HCT116 (cell line): ENCODE data around the gene LRSAM1. TPM values are rescaled to one million over a fixed set of nuclear protein-coding genes. Genes with fewer than 3 reads are reported as not detected.
A peak's percentile ranks its signal among the peaks of the same experiment; 100 is the strongest.

Source experiments
- ATAC-seq: fragments of 200-7000 bp; cut with Tn5 transposase; 2 replicates; pipeline ENCODE4 v1.9.1; 2020; ENCODE audit warnings: mild to moderate bottlenecking, moderate library complexity
- BruUV-seq: library from RNA; stranded (reverse); fragments of 400-500 nt; replicated peaks from 2 replicates; lab custom pipeline; 2021; lab: Mats Ljungman, UMichigan
- CTCF ChIA-PET: fragments of 300-600 bp; sonication (Branson Sonifier 250); formaldehyde crosslinking; loops from one replicate; lab custom pipeline; 2021; ENCODE audit warnings: antibody characterized with exemption; lab: Charles Lee
- POLR2A ChIA-PET: fragments of 300-600, 350-600 bp; sonication (Branson Sonifier 250); formaldehyde crosslinking; loops from one replicate; lab custom pipeline; 2021; ENCODE audit warnings: antibody characterized with exemption; lab: Charles Lee
- RAD21 ChIA-PET, 2 experiments: fragments of 300-600 bp; sonication (Branson Sonifier 250); formaldehyde crosslinking; loops; one replicate each; lab custom pipeline; 2023; ENCODE audit warnings: low total read pairs in 2 of 2; ENCODE audit not compliant: uncharacterized antibody in 2 of 2, unreplicated experiment in 2 of 2, low non-redundant PET in 1 of 2; lab: Charles Lee
- DNase-seq: peaks from one replicate; pipeline ENCODE4 v3.0.0-alpha.2; 2010; ENCODE audit warnings: low read depth, low spot score
- H2AFZ ChIP-seq: fragments of 200-600 bp; shearing (Covaris generic), sonication (generic); 2 replicates; pipeline ENCODE4 v1.6.1; 2017; ENCODE audit warnings: low read depth, mixed run types, mixed read lengths, antibody characterized with exemption, low read length; ENCODE audit not compliant: poor library complexity, severe bottlenecking
- H3K27ac ChIP-seq: 2 replicates; pipeline ENCODE4 v1.5.1; 2012; ENCODE audit warnings: low read depth, low read length
- H3K27me3 ChIP-seq: fragments of 200-600 bp; sonication (generic); 2 replicates; pipeline ENCODE4 v1.6.1; 2016; ENCODE audit warnings: mixed run types, low read length, mixed read lengths; ENCODE audit not compliant: insufficient read depth
- H3K36me3 ChIP-seq, 2 experiments: fragments of 200-500 bp in 1 of 2; fragments of 200-600 bp in 1 of 2; sonication (Bioruptor generic) in 1 of 2; sonication (generic) in 1 of 2; 2 replicates each; pipeline versions ENCODE4 v1.5.1 to v1.6.1; 2014 to 2016; ENCODE audit warnings: low read length in 2 of 2, inconsistent platforms in 1 of 2, mixed read lengths in 1 of 2, mixed run types in 1 of 2; ENCODE audit not compliant: insufficient read depth in 2 of 2, control insufficient read depth in 1 of 2
- H3K4me1 ChIP-seq, 2 experiments: fragments of 200-600 bp in 1 of 2; sonication (generic) in 1 of 2; 2 replicates each; pipeline versions ENCODE4 v1.5.1 to v1.6.1; 2012 to 2017; ENCODE audit warnings: low read length in 2 of 2, inconsistent platforms in 1 of 2, mild to moderate bottlenecking in 1 of 2, mixed read lengths in 1 of 2, mixed run types in 1 of 2, moderate library complexity in 1 of 2; ENCODE audit not compliant: insufficient read depth in 2 of 2, control insufficient read depth in 1 of 2
- H3K4me2 ChIP-seq: fragments of 200-600 bp; sonication (generic); 2 replicates; pipeline ENCODE4 v1.6.1; 2017; ENCODE audit warnings: mixed run types, low read length, mixed read lengths
- H3K4me3 ChIP-seq, 2 experiments: fragments of 200-600 bp in 1 of 2; sonication (generic) in 1 of 2; replicated peaks in 1 of 2; 2 replicates each; pipeline ENCODE4 v1.5.1; 2011 to 2016; ENCODE audit warnings: low read length in 2 of 2, control low read depth in 1 of 2, low read depth in 1 of 2, mild to moderate bottlenecking in 1 of 2, mixed read lengths in 1 of 2, mixed run types in 1 of 2
- H3K79me2 ChIP-seq: fragments of 200-600 bp; sonication (generic); 2 replicates; pipeline ENCODE4 v1.6.1; 2017; ENCODE audit warnings: mild to moderate bottlenecking, mixed run types, low read length, moderate library complexity, mixed read lengths; ENCODE audit not compliant: insufficient read depth
- H3K9ac ChIP-seq: fragments of 200-600 bp; sonication (generic); 2 replicates; pipeline ENCODE4 v1.6.1; 2016; ENCODE audit warnings: low read length, mixed read lengths
- H3K9me2 ChIP-seq: fragments of 200-600 bp; sonication (generic), shearing (Covaris generic); 2 replicates; pipeline ENCODE4 v1.6.1; 2017; ENCODE audit warnings: mixed run types, mild to moderate bottlenecking, moderate library complexity; ENCODE audit not compliant: insufficient read depth
- H3K9me3 ChIP-seq, 2 experiments: fragments of 200-500 bp in 1 of 2; fragments of 200-600 bp in 1 of 2; sonication (Bioruptor generic) in 1 of 2; sonication (generic) in 1 of 2; 2 replicates each; pipeline ENCODE4 v1.6.1; 2014 to 2017; ENCODE audit warnings: low read length in 2 of 2, mixed read lengths in 2 of 2, inconsistent platforms in 1 of 2, low read depth in 1 of 2, mild to moderate bottlenecking in 1 of 2, mixed run types in 1 of 2, moderate library complexity in 1 of 2; ENCODE audit not compliant: control insufficient read depth in 1 of 2, insufficient read depth in 1 of 2
- H4K20me1 ChIP-seq: fragments of 200-600 bp; sonication (generic), shearing (Covaris generic); 2 replicates; pipeline ENCODE4 v1.6.1; 2017; ENCODE audit warnings: mixed run types, mild to moderate bottlenecking, moderate library complexity; ENCODE audit not compliant: insufficient read depth
- ATF3 ChIP-seq: IDR thresholded peaks from 2 replicates; pipeline ENCODE4 v1.6.1; 2012
- EGR1 ChIP-seq: IDR thresholded peaks from 2 replicates; pipeline ENCODE4 v1.6.1; 2012; ENCODE audit warnings: low read depth
- EZH2 ChIP-seq: fragments of 200-600 bp; sonication (generic); IDR thresholded peaks from 2 replicates; pipeline ENCODE4 v1.6.1; 2017; ENCODE audit warnings: antibody characterized with exemption, mixed run types
- JUND ChIP-seq: IDR thresholded peaks from 2 replicates; pipeline ENCODE4 v1.6.1; 2012
- POLR2AphosphoS5 ChIP-seq: IDR thresholded peaks from 2 replicates; pipeline ENCODE4 v1.6.1; 2011; ENCODE audit warnings: mild to moderate bottlenecking, low read depth, low read length, moderate library complexity
- REST ChIP-seq: IDR thresholded peaks from 2 replicates; pipeline ENCODE4 v1.6.1; 2012; ENCODE audit warnings: low read depth
- SP1 ChIP-seq: IDR thresholded peaks from 2 replicates; pipeline ENCODE4 v1.6.1; 2012; ENCODE audit warnings: low read depth
- intact Hi-C: fragments of 100-400 bp; cut with micrococcal nuclease; formaldehyde crosslinking; loops from 2 replicates; pipeline ENCODE4 v1.10.0; 2022
- total RNA-seq: library from RNA; stranded (reverse); gene quantifications from one replicate; pipeline ENCODE4 v1.2.1, GENCODE V29; 2021; ENCODE audit not compliant: unreplicated experiment

LRSAM1 gene
- total RNA-seq, 1 experiment from 2014 or later, result 25.9 TPM

GRCh38 chr9:127448112-127448805 lies 3.1 kb upstream of the LRSAM1 start:
- Histone ChIP-seq H3K79me2 (peaks cover 41% of the 10 kb centered on the region), H3K9me2 (no peaks in the 10 kb centered on the region), H3K4me2 (no peak overlapping the region), H3K9ac (no peak overlapping the region), H3K27ac (peak overlapping the region; percentile 97), H3K27me3 (no peaks in the 10 kb centered on the region), H3K4me3 (no peak overlapping the region), H4K20me1 (peaks cover 38% of the 10 kb centered on the region), H2AFZ (no peak overlapping the region), H3K9me3 (no peaks in the 10 kb centered on the region), H3K36me3 (peaks cover 28 to 57% of the 10 kb centered on the region in 2 experiments), H3K4me1 (peaks cover 15 to 60% of the 10 kb centered on the region in 2 experiments)
- no peak for DNase-seq
- no peak for TF ChIP-seq SP1
- peak; percentile 45; the same call in 1 of the 2 replicates for TF ChIP-seq POLR2AphosphoS5
- CTCF ChIA-PET, result no interaction called here
- intact Hi-C loops, result no loop called here
- BruUV-seq, result no TSS peak
- RAD21 ChIA-PET, result no interaction called here
- POLR2A ChIA-PET, result interaction anchor here (1.5 kb wide), 1 partner anchor 224 kb away, joined by 3 read pairs; no protein-coding TSS in a partner anchor
- ATAC-seq, result no peak

- Histone ChIP-seq H3K27me3 (no peaks in the 10 kb centered on the region), H3K36me3 (peaks cover 28 to 54% of the 10 kb centered on the region in 2 experiments)
- TF ChIP-seq REST (no peak), ATF3 (no peak), SP1 (no peak), JUND (no peak), EZH2 (no peak), EGR1 (no peak)
- TF ChIP-seq, all 23 proteins: peak for 0
- Histone ChIP-seq H3K9me2 (no peaks in the 10 kb centered on the region), H2AFZ (no peak overlapping the region), H3K4me1 (peaks cover 11 to 53% of the 10 kb centered on the region in 2 experiments), H4K20me1 (peaks cover 38% of the 10 kb centered on the region), H3K27ac (peak overlapping the region; percentile 97), H3K79me2 (peaks cover 41% of the 10 kb centered on the region), H3K9me3 (no peaks in the 10 kb centered on the region), H3K4me2 (peak overlapping the region; percentile 90), H3K4me3 (peak overlapping the region; percentile 87 to 98), H3K9ac (peak overlapping the region; percentile 99)
- ChIA-PET POLR2A (interaction anchor here (0.9 to 2.4 kb wide), 2 partner anchors 17 to 225 kb away, joined by 3 to 4 read pairs; no protein-coding TSS in a partner anchor), CTCF (no interaction called here), RAD21 (no interaction called here)
- no peak for ATAC-seq
- intact Hi-C loops, result no loop called here
- no peak for DNase-seq
- no TSS peak for BruUV-seq
Measured at GRCh38 chr9:127449332-127449966, 1.9 kb upstream of the LRSAM1 start.
